ENCODE measurements around the gene RAB1B.
A peak's percentile ranks its signal among the peaks of the same experiment; 100 is the strongest.

Gene RAB1B

GRCh38 chr11:66284526-66285078, 16.2 kb downstream of the RAB1B start:
- no peak overlapping the region for H3K4me3 ChIP-seq (ENCODE audit: low read length)
- no peak for TF ChIP-seq CTCF (conservative IDR thresholded peaks at IDR 0.05; ENCODE audit: low read length)
- no peak for DNase-seq (ENCODE audit: low read depth)

- TF ChIP-seq CTCF (conservative IDR thresholded peaks at IDR 0.05; ENCODE audit: low read length), result no peak
- H3K4me3 ChIP-seq (ENCODE audit: low read length), result no peak overlapping the region
- no peak for DNase-seq (ENCODE audit: low read depth)
Observed at GRCh38 chr11:66285250-66285947, 17.0 kb downstream of the RAB1B start.

GRCh38 chr11:66286699-66287098, 18.3 kb downstream of the RAB1B start:
- H3K4me3 ChIP-seq (ENCODE audit: low read length), result no peak overlapping the region
- no peak for DNase-seq (ENCODE audit: low read depth)
- TF ChIP-seq CTCF (conservative IDR thresholded peaks at IDR 0.05; ENCODE audit: low read length), result no peak

- no peak for TF ChIP-seq CTCF (conservative IDR thresholded peaks at IDR 0.05; ENCODE audit: low read length)
- peak overlapping the region; percentile 91 for H3K4me3 ChIP-seq (ENCODE audit: low read length)
- DNase-seq (ENCODE audit: low read depth), result no peak
Observed at GRCh38 chr11:66287211-66287888, 18.9 kb downstream of the RAB1B start.

- peak overlapping the region; percentile 91 for H3K4me3 ChIP-seq (ENCODE audit: low read length)
- TF ChIP-seq CTCF (conservative IDR thresholded peaks at IDR 0.05; ENCODE audit: low read length), result no peak
- DNase-seq (ENCODE audit: low read depth), result no peak
Observed at GRCh38 chr11:66287889-66288670, 19.6 kb downstream of the RAB1B start.

- peak; percentile 100 for DNase-seq (ENCODE audit: low read depth)
- peak within 1 kb of the TSS; percentile 92 for H3K4me3 ChIP-seq (ENCODE audit: low read length)
- TF ChIP-seq CTCF (conservative IDR thresholded peaks at IDR 0.05; ENCODE audit: low read length), result no peak
Observed at GRCh38 chr11:66288671-66289547, 20.5 kb downstream of the RAB1B start, which contains the start of gene YIF1A. YIF1A (minus strand) TSS chr11:66289143; CDS start chr11:66288985, 158 bp downstream.

Data from AG10803 (cell line).